NOMO-1 treated with dmso at 0.1 percent for 144 hours (cell line): Measurements from ENCODE around the gene WIPF3.

Experiments used
- DNase-seq: peaks from one replicate; lab custom pipeline; 2025; ENCODE audit not compliant: unreplicated experiment; lab: John Stamatoyannopoulos, UW

WIPF3 gene

GRCh38 chr7:29906200-29907022 lies 100.1 kb downstream of the WIPF3 start:
- no peak for DNase-seq

DNA sequence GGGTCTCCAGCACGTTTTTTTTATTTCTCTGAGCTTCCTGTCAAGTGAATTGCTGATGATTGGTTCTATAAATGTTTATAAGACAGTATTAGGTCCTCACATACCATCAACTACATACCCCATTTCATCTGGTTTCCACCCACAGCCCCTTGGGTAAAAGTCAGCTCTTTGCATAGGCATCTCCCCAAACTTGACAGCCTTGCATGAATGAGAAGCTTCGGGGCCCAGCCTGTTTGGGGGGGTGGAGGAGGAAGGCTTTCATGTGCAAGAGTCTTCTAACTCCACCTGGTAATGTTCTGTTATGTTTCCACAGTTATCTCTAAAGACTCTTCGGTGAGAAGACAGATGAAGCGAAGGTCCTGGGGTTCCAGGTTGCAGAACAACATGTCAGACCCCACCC lies 107.9 kb downstream of the WIPF3 start:
- DNase-seq, result no peak

- DNase-seq, result no peak
Measured at GRCh38 chr7:29915481-29916215, 109.3 kb downstream of the WIPF3 start.

GRCh38 chr7:29917641-29918040 lies 111.3 kb downstream of the WIPF3 start:
- DNase-seq, result no peak

GRCh38 chr7:29918850-29919249 lies 112.5 kb downstream of the WIPF3 start:
- DNase-seq, result no peak

- no peak for DNase-seq
Measured at GRCh38 chr7:29919790-29920189, 113.5 kb downstream of the WIPF3 start.

- no peak for DNase-seq
Measured at GRCh38 chr7:29920491-29920890, 114.2 kb downstream of the WIPF3 start.

DNA sequence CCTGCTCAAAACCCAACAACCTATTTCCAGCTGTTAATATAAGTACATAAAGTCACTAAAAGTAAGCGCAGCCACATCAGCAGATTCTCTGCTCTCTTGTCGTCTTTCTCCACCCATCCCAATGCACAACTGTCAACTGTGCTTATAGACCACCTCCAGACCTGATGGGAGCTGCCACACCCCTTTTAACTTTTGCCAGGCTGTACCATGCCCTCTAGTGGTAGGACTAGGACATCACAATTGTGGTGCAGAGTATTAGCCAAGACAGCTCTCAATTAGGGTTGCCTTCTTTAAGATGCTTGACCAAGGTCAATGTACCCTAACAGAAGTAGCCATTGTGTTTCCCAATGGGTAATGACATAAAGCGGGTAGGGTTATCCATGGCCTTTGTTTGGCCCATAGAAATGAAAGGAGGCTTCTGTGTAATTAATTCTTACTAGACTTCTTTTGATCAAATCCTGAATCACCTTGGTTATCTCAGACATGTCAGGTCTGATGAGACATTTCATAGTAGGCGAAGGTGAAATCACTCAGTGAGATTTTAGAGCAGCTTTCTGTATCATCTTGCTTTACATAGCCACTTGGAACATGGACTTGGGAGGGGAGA lies 115.2 kb downstream of the WIPF3 start:
- peak; percentile 46 for DNase-seq

DNA sequence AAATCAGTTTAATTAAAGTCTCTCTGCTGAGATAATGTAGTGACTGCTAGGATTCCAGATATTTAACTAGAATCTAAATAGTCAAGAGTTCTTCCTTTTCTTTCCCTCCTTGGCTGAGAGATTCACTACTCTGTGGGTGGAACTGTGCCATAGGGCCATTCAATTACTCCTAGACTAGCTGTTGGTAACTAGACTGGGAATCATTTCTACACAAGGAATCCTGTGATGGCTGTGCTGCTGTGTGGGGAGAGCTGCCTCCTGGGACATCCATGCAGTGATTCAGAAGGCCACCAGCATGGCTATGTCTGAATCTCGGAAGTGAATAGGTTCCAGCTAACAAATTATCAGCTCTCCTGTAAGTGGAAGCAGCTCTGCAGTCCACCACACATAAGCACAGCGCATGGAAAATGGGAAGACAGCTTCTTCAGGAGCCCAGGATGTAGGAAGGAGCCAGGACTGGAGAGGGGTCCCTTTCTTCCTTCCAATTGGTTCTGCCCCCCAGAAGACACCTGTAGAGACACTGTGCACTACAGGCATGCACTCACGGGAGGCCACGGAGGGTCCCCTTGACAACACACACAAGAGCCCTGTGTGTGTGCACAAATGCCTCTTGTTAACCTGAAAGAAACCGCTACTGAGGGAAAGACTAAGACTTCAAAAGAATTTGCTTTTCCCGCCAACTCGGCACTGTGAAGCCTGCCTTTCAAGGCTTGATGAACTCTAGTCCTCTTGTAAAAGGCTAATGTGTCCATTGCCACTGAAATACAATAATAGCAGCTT lies 116.8 kb downstream of the WIPF3 start:
- no peak for DNase-seq

- no peak for DNase-seq
Measured at GRCh38 chr7:29924006-29924405, 117.7 kb downstream of the WIPF3 start.

GRCh38 chr7:29924684-29925083 lies 118.4 kb downstream of the WIPF3 start:
- no peak for DNase-seq

GRCh38 chr7:29926216-29926615 lies 119.9 kb downstream of the WIPF3 start:
- DNase-seq, result no peak

- no peak for DNase-seq
Measured at GRCh38 chr7:29926741-29927140, 120.4 kb downstream of the WIPF3 start.

GRCh38 chr7:29929018-29929807 lies 122.9 kb downstream of the WIPF3 start:
- DNase-seq, result no peak

GRCh38 chr7:29935111-29935510 lies 128.8 kb downstream of the WIPF3 start:
- DNase-seq, result no peak

GRCh38 chr7:29937132-29937531 lies 130.8 kb downstream of the WIPF3 start:
- no peak for DNase-seq

DNA sequence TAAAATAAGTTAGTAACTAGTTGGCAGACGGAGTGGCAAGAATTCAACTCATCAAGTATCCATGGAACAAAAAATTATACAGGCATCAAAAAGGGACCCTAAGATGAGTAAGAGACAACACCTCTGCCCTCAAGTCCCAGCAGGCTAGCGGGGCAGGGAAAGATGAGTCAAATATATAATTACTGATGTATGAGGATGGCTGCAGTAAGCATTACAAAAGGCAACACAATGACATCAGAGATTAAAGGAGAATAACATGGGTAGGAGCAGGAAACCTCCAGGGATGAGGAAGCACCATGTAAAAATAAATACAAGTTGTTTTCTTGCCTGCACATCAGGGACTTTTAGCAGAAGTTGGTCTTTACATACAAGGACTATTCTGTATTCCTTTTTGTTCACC lies 133.9 kb downstream of the WIPF3 start:
- DNase-seq, result no peak

- DNase-seq, result no peak
Measured at GRCh38 chr7:29945259-29945809, 139.0 kb downstream of the WIPF3 start.

DNA sequence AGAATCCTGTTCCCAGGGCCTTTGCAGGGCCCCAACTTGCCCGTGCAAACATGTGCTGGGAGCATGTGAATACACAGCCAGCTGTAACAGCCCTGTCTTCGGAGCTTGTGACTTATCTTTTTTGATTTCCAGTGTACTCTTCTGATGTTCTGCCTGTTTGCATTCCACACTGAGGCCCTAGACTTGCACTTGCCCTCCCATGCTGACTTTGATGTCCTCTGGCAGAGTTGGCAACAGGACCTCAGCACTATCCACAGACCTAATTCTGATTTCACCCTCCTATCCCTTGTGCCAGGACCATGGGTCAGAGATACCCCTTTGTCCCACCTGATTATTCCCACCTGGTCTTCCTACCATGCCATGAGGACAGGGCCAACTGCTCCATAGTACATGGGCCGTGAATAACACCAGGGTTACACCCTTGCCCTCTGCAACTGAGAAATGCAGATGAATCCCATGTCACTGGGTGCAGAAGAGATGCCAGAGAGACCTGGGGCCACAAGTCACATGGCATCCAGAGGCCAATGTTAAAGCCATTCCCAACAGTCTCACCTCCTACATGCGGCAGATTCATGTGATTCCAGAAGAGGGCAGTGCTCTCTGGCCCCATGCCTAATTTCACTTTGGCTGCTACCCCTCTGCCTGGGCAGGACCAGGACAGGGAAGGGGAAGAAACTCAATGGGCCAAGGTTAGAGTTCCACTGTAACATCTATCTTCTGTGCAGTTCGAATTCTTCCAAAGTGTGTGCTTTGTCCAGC lies 140.3 kb downstream of the WIPF3 start:
- no peak for DNase-seq
